ENCODE results near the gene MAP4.

DNA sequence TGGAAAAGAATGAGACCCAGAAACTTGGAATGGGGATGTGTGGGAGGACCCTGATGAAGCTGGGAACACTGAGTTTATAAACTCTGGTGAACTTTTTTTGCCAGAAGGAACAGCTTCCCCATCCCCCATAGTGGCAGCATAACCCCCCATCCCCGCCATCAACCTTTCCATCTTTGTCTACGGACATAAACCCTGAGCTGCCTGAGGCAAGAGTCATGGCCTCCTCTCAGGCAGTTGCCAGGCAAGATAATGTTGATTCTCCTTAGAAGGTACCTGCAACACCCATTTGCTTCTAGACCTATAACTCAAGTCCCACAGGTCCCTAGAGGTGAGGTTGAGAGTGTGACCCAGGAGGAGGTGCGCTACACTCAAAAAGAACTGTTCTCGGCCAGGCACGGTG lies 11.5 kb downstream of the MAP4 start:
- no peak for TF ChIP-seq GATA3 (IDR thresholded peaks at IDR 0.05; ENCODE audit: low read depth, low read length)
- no peak for TF ChIP-seq GATA2 (IDR thresholded peaks at IDR 0.05; ENCODE audit: low read depth, low read length)
